GM21381 (cell line): ENCODE results near the gene TBX1.
"Not testable (repeated sequence)": the region's sequence is repeated elsewhere in the genome, so short reads cannot be mapped to it uniquely, and the experiment has no call there.

Source experiments
- ATAC-seq: cut with Tn5 transposase; IDR thresholded peaks from one replicate; pipeline ENCODE4 v1.9.1; 2021; ENCODE audit warnings: mild to moderate bottlenecking, moderate library complexity; ENCODE audit not compliant: unreplicated experiment

The TBX1 gene

GRCh38 chr22:19763458-19764298 lies 3.1 kb downstream of the TBX1 start:
- no peak for ATAC-seq

- no peak for ATAC-seq
Measured at GRCh38 chr22:19764299-19764593, 3.7 kb downstream of the TBX1 start.

- ATAC-seq: no peak
Measured at GRCh38 chr22:19764636-19765476, 4.3 kb downstream of the TBX1 start.

GRCh38 chr22:19765477-19766239 lies 5.1 kb downstream of the TBX1 start:
- ATAC-seq: no peak

GRCh38 chr22:19766240-19766510 lies 5.6 kb downstream of the TBX1 start:
- no peak for ATAC-seq

- no peak for ATAC-seq
Measured at GRCh38 chr22:19766511-19767426, 6.2 kb downstream of the TBX1 start.

GRCh38 chr22:19767427-19768341 lies 7.1 kb downstream of the TBX1 start:
- no peak for ATAC-seq

GRCh38 chr22:19769393-19769715 lies 8.8 kb downstream of the TBX1 start:
- ATAC-seq: no peak

- no peak for ATAC-seq
Measured at GRCh38 chr22:19770349-19771220, 10.0 kb downstream of the TBX1 start.

GRCh38 chr22:19772422-19772672 lies 11.8 kb downstream of the TBX1 start:
- ATAC-seq: no peak

GRCh38 chr22:19772673-19773469 lies 12.3 kb downstream of the TBX1 start:
- peak; percentile 47 for ATAC-seq

- no peak for ATAC-seq
Measured at GRCh38 chr22:19773470-19774040, 13.0 kb downstream of the TBX1 start.

GRCh38 chr22:19774628-19775027 lies 14.1 kb downstream of the TBX1 start:
- ATAC-seq: no peak

GRCh38 chr22:19775496-19776325 lies 15.1 kb downstream of the TBX1 start:
- ATAC-seq: no peak

- no peak for ATAC-seq
Measured at GRCh38 chr22:19776433-19777031, 16.0 kb downstream of the TBX1 start.

- ATAC-seq: not testable (repeated sequence)
Measured at GRCh38 chr22:19777192-19777591, 16.6 kb downstream of the TBX1 start.

- no peak for ATAC-seq
Measured at GRCh38 chr22:19779011-19779421, 18.4 kb downstream of the TBX1 start.
